ENCODE data around the gene CBX7. TPM values are rescaled to one million over a fixed set of nuclear protein-coding genes. Genes with fewer than 3 reads are reported as not detected.

CBX7 gene
- total RNA-seq, 1 donor from 2014 or later: 0.71 TPM

DNA sequence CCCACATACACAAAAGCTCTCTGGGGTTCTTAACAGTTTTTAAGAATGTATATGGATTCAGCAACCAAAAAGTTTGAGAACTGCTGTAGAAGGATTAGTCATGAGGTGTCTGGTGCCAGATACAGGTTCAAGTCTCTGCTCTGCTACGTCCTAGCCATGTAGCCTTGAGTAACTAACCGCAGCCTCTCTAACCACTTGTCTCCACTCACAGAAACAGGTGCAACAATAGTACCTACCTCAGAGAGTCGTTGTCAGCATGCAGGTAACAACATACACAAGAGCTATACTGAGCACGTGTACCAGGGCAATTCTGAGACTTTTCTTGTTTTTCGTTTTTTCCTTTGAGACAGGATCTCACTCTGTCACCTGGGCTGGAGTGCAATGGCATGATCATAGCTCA is 26.9 kb downstream of the CBX7 start:
- Histone ChIP-seq H3K27me3 (no peaks in the 10 kb centered on the region), H3K27ac (no peak overlapping the region), H3F3A (ENCODE audit: low read depth) (peaks cover 14% of the 10 kb centered on the region), H2AFZ (replicated peaks) (no peak overlapping the region), H3K4me3 (no peak overlapping the region), H3K9ac (no peak overlapping the region), H3K79me2 (ENCODE audit: low read depth) (no peaks in the 10 kb centered on the region), H3K4me1 (peaks cover 19% of the 10 kb centered on the region), H3K36me3 (no peaks in the 10 kb centered on the region), H4K20me1 (ENCODE audit: low read depth) (peaks cover 8% of the 10 kb centered on the region), H3K4me2 (no peak overlapping the region), H3K9me3 (ENCODE audit: low read depth) (no peaks in the 10 kb centered on the region)
- H3K4me3 Mint-ChIP-seq: peak overlapping the region; percentile 25
- peaks cover 7% of the 10 kb centered on the region for H3K9me3 Mint-ChIP-seq
- no peaks in the 10 kb centered on the region for H3K36me3 Mint-ChIP-seq
- H3K27me3 Mint-ChIP-seq (ENCODE audit: insufficient read depth, low read depth): peaks cover 10% of the 10 kb centered on the region
- H3K4me1 Mint-ChIP-seq: peaks cover 37% of the 10 kb centered on the region
- no peak overlapping the region for H3K27ac Mint-ChIP-seq
- TF ChIP-seq EZH2phosphoT487 (IDR thresholded peaks at IDR 0.05) (no peak), EZH2 (IDR thresholded peaks at IDR 0.05) (no peak)
- TF ChIP-seq, protein P1, sequence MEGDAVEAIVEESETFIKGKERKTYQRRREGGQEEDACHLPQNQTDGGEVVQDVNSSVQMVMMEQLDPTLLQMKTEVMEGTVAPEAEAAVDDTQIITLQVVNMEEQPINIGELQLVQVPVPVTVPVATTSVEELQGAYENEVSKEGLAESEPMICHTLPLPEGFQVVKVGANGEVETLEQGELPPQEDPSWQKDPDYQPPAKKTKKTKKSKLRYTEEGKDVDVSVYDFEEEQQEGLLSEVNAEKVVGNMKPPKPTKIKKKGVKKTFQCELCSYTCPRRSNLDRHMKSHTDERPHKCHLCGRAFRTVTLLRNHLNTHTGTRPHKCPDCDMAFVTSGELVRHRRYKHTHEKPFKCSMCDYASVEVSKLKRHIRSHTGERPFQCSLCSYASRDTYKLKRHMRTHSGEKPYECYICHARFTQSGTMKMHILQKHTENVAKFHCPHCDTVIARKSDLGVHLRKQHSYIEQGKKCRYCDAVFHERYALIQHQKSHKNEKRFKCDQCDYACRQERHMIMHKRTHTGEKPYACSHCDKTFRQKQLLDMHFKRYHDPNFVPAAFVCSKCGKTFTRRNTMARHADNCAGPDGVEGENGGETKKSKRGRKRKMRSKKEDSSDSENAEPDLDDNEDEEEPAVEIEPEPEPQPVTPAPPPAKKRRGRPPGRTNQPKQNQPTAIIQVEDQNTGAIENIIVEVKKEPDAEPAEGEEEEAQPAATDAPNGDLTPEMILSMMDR (IDR thresholded peaks at IDR 0.05): no peak
- DNase-seq (ENCODE audit: low spot score): no peak

DNA sequence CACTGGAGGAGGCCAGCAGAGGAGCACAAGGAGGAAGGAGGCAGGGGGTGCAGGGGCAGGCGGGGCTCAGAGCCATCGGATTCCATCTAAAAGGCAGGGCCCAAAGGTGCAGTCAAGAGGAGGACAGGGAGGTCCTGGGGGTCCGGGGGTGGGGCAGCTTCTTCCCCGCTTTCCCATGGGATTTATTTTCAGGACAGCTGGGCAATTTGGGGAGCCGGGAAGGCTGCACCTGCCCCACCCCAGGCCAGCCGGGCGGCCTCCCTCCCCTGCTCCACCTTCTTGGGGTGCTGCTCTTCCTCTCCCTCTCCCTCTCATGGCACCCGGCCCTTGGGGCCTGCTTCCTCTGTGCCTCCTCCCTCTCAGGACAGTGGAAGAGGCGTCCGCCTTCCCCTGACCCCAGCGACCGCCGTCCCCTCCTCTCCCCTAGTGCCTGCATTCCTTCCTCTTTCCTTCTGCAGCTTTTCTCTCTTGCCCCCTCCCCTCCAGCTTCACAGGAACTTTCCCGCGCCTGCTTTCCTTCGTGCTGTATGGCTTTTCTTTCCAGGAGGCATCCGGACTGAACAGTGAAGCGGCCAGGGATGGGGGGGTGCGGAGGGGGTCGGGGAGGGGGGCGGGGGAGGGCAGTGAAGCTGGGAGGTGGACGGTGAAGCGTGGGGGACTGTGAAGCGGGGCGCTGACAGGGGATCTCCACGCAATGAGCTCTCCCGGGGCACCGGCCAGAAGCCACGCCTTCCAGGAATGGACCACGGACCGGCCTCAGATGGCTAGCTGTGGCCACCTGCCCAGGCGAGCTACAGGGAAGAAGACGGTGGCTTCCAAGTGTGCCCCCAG is 28.5 kb downstream of the CBX7 start:
- H3F3A ChIP-seq (ENCODE audit: low read depth): no peaks in the 10 kb centered on the region
- H3K4me3 Mint-ChIP-seq: peak overlapping the region; percentile 63
- H3K4me3 ChIP-seq: no peak overlapping the region
- H3K79me2 ChIP-seq (ENCODE audit: low read depth): no peaks in the 10 kb centered on the region
- H2AFZ ChIP-seq (replicated peaks): peak overlapping the region; percentile 70
- peaks cover 20% of the 10 kb centered on the region for H3K4me1 Mint-ChIP-seq
- peak; percentile 74 for DNase-seq (ENCODE audit: low spot score)
- no peak for TF ChIP-seq EZH2 (IDR thresholded peaks at IDR 0.05)
- no peak for TF ChIP-seq EZH2phosphoT487 (IDR thresholded peaks at IDR 0.05)
- TF ChIP-seq, protein P1 (IDR thresholded peaks at IDR 0.05): no peak
- peaks cover 5% of the 10 kb centered on the region for H3K9me3 Mint-ChIP-seq
- no peaks in the 10 kb centered on the region for H3K36me3 Mint-ChIP-seq
- H3K27ac Mint-ChIP-seq: peak overlapping the region; percentile 79
- H3K27me3 ChIP-seq: no peaks in the 10 kb centered on the region
- peak overlapping the region; percentile 67 for H3K4me2 ChIP-seq
- H3K9ac ChIP-seq: no peak overlapping the region
- H3K27ac ChIP-seq: no peak overlapping the region
- no peaks in the 10 kb centered on the region for H4K20me1 ChIP-seq (ENCODE audit: low read depth)
- H3K4me1 ChIP-seq: peaks cover 5% of the 10 kb centered on the region
- no peaks in the 10 kb centered on the region for H3K9me3 ChIP-seq (ENCODE audit: low read depth)
- H3K27me3 Mint-ChIP-seq (ENCODE audit: insufficient read depth, low read depth): peaks cover 8% of the 10 kb centered on the region
- H3K36me3 ChIP-seq: no peaks in the 10 kb centered on the region

- Histone ChIP-seq H3K79me2 (ENCODE audit: low read depth) (no peaks in the 10 kb centered on the region), H3F3A (ENCODE audit: low read depth) (no peaks in the 10 kb centered on the region), H2AFZ (replicated peaks) (no peak overlapping the region), H3K27me3 (no peaks in the 10 kb centered on the region), H3K4me1 (peaks cover 5% of the 10 kb centered on the region), H3K9me3 (ENCODE audit: low read depth) (no peaks in the 10 kb centered on the region), H3K9ac (no peak overlapping the region), H3K36me3 (no peaks in the 10 kb centered on the region), H4K20me1 (ENCODE audit: low read depth) (no peaks in the 10 kb centered on the region), H3K4me2 (no peak overlapping the region), H3K27ac (no peak overlapping the region), H3K4me3 (no peak overlapping the region)
- Mint-ChIP-seq H3K4me1 (peaks cover 17% of the 10 kb centered on the region), H3K4me3 (peak overlapping the region; percentile 15), H3K27me3 (ENCODE audit: insufficient read depth, low read depth) (peaks cover 11% of the 10 kb centered on the region), H3K36me3 (no peaks in the 10 kb centered on the region), H3K27ac (no peak overlapping the region), H3K9me3 (no peaks in the 10 kb centered on the region)
- no peak for DNase-seq (ENCODE audit: low spot score)
- TF ChIP-seq EZH2phosphoT487 (IDR thresholded peaks at IDR 0.05) (no peak), EZH2 (IDR thresholded peaks at IDR 0.05) (no peak)
- TF ChIP-seq, protein P1 (IDR thresholded peaks at IDR 0.05): no peak
Observed at GRCh38 chr22:39122772-39123470, 29.6 kb downstream of the CBX7 start.

Data from neural progenitor cell (in vitro differentiated cells).